IMR-90 (cell line): ENCODE data around the gene ZBTB38. TPM values are rescaled to one million over a fixed set of nuclear protein-coding genes. Genes with fewer than 3 reads are reported as not detected.

Experiments used
- ATAC-seq: fragments of 200-7000 bp; cut with Tn5 transposase; 2 replicates; pipeline ENCODE4 v1.9.1; 2020; ENCODE audit warnings: low read depth, mild to moderate bottlenecking, moderate library complexity
- BruUV-seq: library from RNA; stranded (reverse); fragments of 400-500 nt; replicated peaks from 2 replicates; lab custom pipeline; 2021; lab: Mats Ljungman, UMichigan
- CTCF ChIA-PET: fragments of 300-600 bp; formaldehyde crosslinking; extraction: SDS; loops from one replicate; lab custom pipeline; 2021; ENCODE audit warnings: antibody characterized with exemption; lab: Yijun Ruan, JAX
- POLR2A ChIA-PET: fragments of 300-600 bp; sonication (Branson Sonifier 250); formaldehyde crosslinking; loops from one replicate; lab custom pipeline; 2022; ENCODE audit warnings: antibody characterized with exemption; ENCODE audit not compliant: unreplicated experiment; lab: Charles Lee
- DNase-seq: peaks from one replicate; pipeline ENCODE4 v3.0.0; 2013
- H2AFZ ChIP-seq: replicated peaks from 2 replicates; pipeline ENCODE3; 2013; ENCODE audit warnings: low read length, mild to moderate bottlenecking; ENCODE audit not compliant: poor library complexity
- H2AK5ac ChIP-seq: 2 replicates; pipeline ENCODE4 v1.6.1; 2013; ENCODE audit warnings: low read depth, low read length, inconsistent platforms
- H2AK9ac ChIP-seq: replicated peaks from 2 replicates; pipeline ENCODE3; 2013; ENCODE audit warnings: mild to moderate bottlenecking, low read depth, low read length, moderate library complexity; ENCODE audit not compliant: poor library complexity
- H2BK120ac ChIP-seq: 2 replicates; pipeline ENCODE4 v1.6.1; 2013; ENCODE audit warnings: low read depth, low read length, inconsistent platforms
- H2BK15ac ChIP-seq: 3 replicates; pipeline ENCODE4 v1.6.1; 2013; ENCODE audit warnings: low read depth, low read length, inconsistent platforms
- H2BK20ac ChIP-seq: 2 replicates; pipeline ENCODE4 v1.6.1; 2013; ENCODE audit warnings: low read depth, mild to moderate bottlenecking, inconsistent platforms, low read length, moderate library complexity
- H2BK5ac ChIP-seq: 2 replicates; pipeline ENCODE4 v1.6.1; 2013; ENCODE audit warnings: mild to moderate bottlenecking, low read depth, low read length, inconsistent platforms; ENCODE audit not compliant: poor library complexity, severe bottlenecking
- H3K14ac ChIP-seq: replicated peaks from 2 replicates; pipeline ENCODE4 v1.6.1; 2013; ENCODE audit warnings: low read depth, low read length, inconsistent platforms
- H3K18ac ChIP-seq: 2 replicates; pipeline ENCODE4 v1.6.1; 2013; ENCODE audit warnings: low read depth, low read length, control low read depth
- H3K23ac ChIP-seq: 2 replicates; pipeline ENCODE4 v1.6.1; 2013; ENCODE audit warnings: low read depth, low read length, inconsistent platforms
- H3K27ac ChIP-seq: 2 replicates; pipeline ENCODE4 v1.5.1; 2013; ENCODE audit warnings: mild to moderate bottlenecking, control low read depth, low read length; ENCODE audit not compliant: insufficient read depth
- H3K27me3 ChIP-seq: 2 replicates; pipeline ENCODE4 v1.6.1; 2013; ENCODE audit warnings: low read length; ENCODE audit not compliant: control insufficient read depth, insufficient read depth
- H3K36me3 ChIP-seq: 2 replicates; pipeline ENCODE4 v1.6.1; 2013; ENCODE audit warnings: low read length, mixed read lengths; ENCODE audit not compliant: control insufficient read depth, insufficient read depth
- H3K4ac ChIP-seq: 2 replicates; pipeline ENCODE4 v1.6.1; 2013; ENCODE audit warnings: low read depth, low read length, inconsistent platforms
- H3K4me1 ChIP-seq: 2 replicates; pipeline ENCODE4 v1.6.1; 2013; ENCODE audit warnings: low read length, mixed read lengths; ENCODE audit not compliant: control insufficient read depth, insufficient read depth
- H3K4me2 ChIP-seq: 2 replicates; pipeline ENCODE4 v1.6.1; 2013; ENCODE audit warnings: low read depth, mild to moderate bottlenecking, control low read depth, low read length, moderate library complexity
- H3K4me3 ChIP-seq: 2 replicates; pipeline ENCODE4 v1.5.1; 2013; ENCODE audit warnings: low read depth, mild to moderate bottlenecking, control low read depth, low read length, moderate library complexity; ENCODE audit not compliant: insufficient read depth
- H3K56ac ChIP-seq: 2 replicates; pipeline ENCODE4 v1.6.1; 2013; ENCODE audit warnings: low read length, inconsistent platforms; ENCODE audit not compliant: insufficient read depth; ENCODE audit errors: extremely low read depth
- H3K79me1 ChIP-seq, 2 experiments: 2 replicates each; pipeline ENCODE4 v1.6.1; 2013; ENCODE audit warnings: low read length in 2 of 2, inconsistent platforms in 1 of 2, low read depth in 1 of 2
- H3K9ac ChIP-seq: 2 replicates; pipeline ENCODE4 v1.6.1; 2013; ENCODE audit warnings: low read depth, low read length, control low read depth
- H3K9me1 ChIP-seq: 2 replicates; pipeline ENCODE4 v1.6.1; 2013; ENCODE audit warnings: low read length, inconsistent platforms; ENCODE audit not compliant: insufficient read depth
- H3K9me3 ChIP-seq: 2 replicates; pipeline ENCODE4 v1.6.1; 2013; ENCODE audit warnings: low read length; ENCODE audit not compliant: control insufficient read depth, insufficient read depth
- H4K20me1 ChIP-seq: 2 replicates; pipeline ENCODE4 v1.6.1; 2013; ENCODE audit warnings: low read length, inconsistent platforms; ENCODE audit not compliant: insufficient read depth
- H4K5ac ChIP-seq: 2 replicates; pipeline ENCODE4 v1.6.1; 2013; ENCODE audit warnings: mild to moderate bottlenecking, low read depth, low read length, control low read depth
- H4K8ac ChIP-seq, 2 experiments: 2 replicates each; pipeline ENCODE4 v1.6.1; 2013; ENCODE audit warnings: low read depth in 2 of 2, low read length in 2 of 2, control low read depth in 1 of 2, inconsistent platforms in 1 of 2
- H4K91ac ChIP-seq: 2 replicates; pipeline ENCODE4 v1.6.1; 2013; ENCODE audit warnings: low read depth, low read length, inconsistent platforms; ENCODE audit not compliant: insufficient read depth
- BHLHE40 ChIP-seq: fragments of 150-350 bp; IDR thresholded peaks from 2 replicates; pipeline ENCODE4 v1.6.1; 2016; ENCODE audit warnings: mild to moderate bottlenecking, low read depth, low read length
- MAZ ChIP-seq: IDR thresholded peaks from 2 replicates; pipeline ENCODE4 v1.6.1; 2012; ENCODE audit warnings: low read depth, mild to moderate bottlenecking, low read length, improper control_type of control experiment, moderate library complexity, borderline replicate concordance
- MXI1 ChIP-seq: IDR thresholded peaks from 2 replicates; pipeline ENCODE4 v1.6.1; 2012; ENCODE audit warnings: low read depth, mild to moderate bottlenecking, low read length, moderate library complexity, borderline replicate concordance
- POLR2A ChIP-seq: IDR thresholded peaks from 2 replicates; pipeline ENCODE4 v1.6.1; 2012; ENCODE audit warnings: mild to moderate bottlenecking, low read depth, low read length
- RAD21 ChIP-seq: IDR thresholded peaks from 2 replicates; pipeline ENCODE4 v1.6.1; 2012; ENCODE audit warnings: low read length, improper control_type of control experiment
- RCOR1 ChIP-seq: IDR thresholded peaks from 2 replicates; pipeline ENCODE4 v1.6.1; 2012; ENCODE audit warnings: mild to moderate bottlenecking, low read length, improper control_type of control experiment; ENCODE audit not compliant: insufficient replicate concordance
- SMC3 ChIP-seq: fragments of 150-350 bp; IDR thresholded peaks from 2 replicates; pipeline ENCODE4 v1.6.1; 2016; ENCODE audit warnings: low read depth, mild to moderate bottlenecking, antibody characterized with exemption, low read length, moderate library complexity
- USF2 ChIP-seq: fragments of 150-350 bp; IDR thresholded peaks from 2 replicates; pipeline ENCODE4 v1.6.1; 2017; ENCODE audit warnings: mild to moderate bottlenecking, antibody characterized with exemption, low read length, low read depth
- WGBS, 2 experiments: methylation state at CpG; one replicate each; pipeline versions ENCODE4 v1.1.5 to v1.1.7; 2013; ENCODE audit warnings: missing lambda C conversion rate in 2 of 2; ENCODE audit not compliant: insufficient read length in 1 of 2; ENCODE audit errors: extremely low coverage in 2 of 2; 5-methylcytosine and 5-hydroxymethylcytosine counted together
- dilution Hi-C: fragments of 300-500 bp; cut with HindIII; formaldehyde crosslinking; loops from one replicate; pipeline ENCODE4 v1.14.3; 2018; ENCODE audit warnings: low sequenced_read_pairs; ENCODE audit not compliant: unreplicated experiment
- in situ Hi-C: fragments of 300-500 bp; cut with MboI; formaldehyde crosslinking; loops from 3 replicates; pipeline ENCODE4 v1.14.3; 2019; ENCODE audit warnings: low sequenced_read_pairs, inconsistent platforms, mixed read lengths
- intact Hi-C: fragments of 100-400 bp; cut with micrococcal nuclease; formaldehyde crosslinking; loops from 2 replicates; pipeline ENCODE4 v1.10.0; 2022
- polyA plus RNA-seq, 3 experiments: library from polyadenylated mRNA; depleted of rRNA; stranded (reverse); fragments of >200 nt; gene quantifications; 2 replicates each; pipeline ENCODE4 v1.2.3, GENCODE V29; 2012; ENCODE audit warnings: low replicate concordance in 1 of 3
- total RNA-seq: library from RNA; depleted of rRNA; stranded (reverse); fragments of >200 nt; gene quantifications from 2 replicates; pipeline ENCODE4 v1.2.3, GENCODE V29; 2012
- TF ChIP-seq, protein P1 (sequence below): fragments of 150-350 bp; IDR thresholded peaks from 2 replicates; pipeline ENCODE4 v1.6.1; 2016; ENCODE audit warnings: low read depth, mild to moderate bottlenecking, low read length, moderate library complexity, borderline replicate concordance

Gene ZBTB38
- total and polyA plus RNA-seq, 2 of the 4 experiments (the other 2 are of a cell fraction), result 44.9 to 274 TPM

DNA sequence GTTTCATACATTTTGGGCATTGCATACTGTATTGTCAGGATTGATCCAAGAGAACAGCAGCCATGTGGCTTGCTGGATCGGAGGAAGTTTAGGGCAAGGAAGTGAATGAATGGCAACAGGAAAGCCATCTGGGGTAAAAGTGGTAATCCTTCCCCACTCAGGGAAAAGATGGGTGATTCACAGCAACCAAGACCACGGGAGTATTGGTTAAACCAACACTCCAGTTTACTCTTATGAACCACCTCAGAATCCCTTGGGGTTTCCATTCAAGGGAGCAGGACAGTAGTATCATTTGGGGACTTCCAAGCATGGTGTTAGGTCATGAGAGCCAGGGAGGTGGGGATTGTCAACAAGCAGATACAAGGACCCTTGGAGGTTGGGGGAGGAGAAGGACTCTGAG, 25.2 kb upstream of the ZBTB38 start:
- no peak for TF ChIP-seq USF2
- no peak for TF ChIP-seq RAD21
- TF ChIP-seq SMC3, result no peak
- TF ChIP-seq MAZ, result no peak
- no peak for TF ChIP-seq POLR2A
- no peak for TF ChIP-seq BHLHE40
- TF ChIP-seq RCOR1, result no peak
- TF ChIP-seq, protein P1, sequence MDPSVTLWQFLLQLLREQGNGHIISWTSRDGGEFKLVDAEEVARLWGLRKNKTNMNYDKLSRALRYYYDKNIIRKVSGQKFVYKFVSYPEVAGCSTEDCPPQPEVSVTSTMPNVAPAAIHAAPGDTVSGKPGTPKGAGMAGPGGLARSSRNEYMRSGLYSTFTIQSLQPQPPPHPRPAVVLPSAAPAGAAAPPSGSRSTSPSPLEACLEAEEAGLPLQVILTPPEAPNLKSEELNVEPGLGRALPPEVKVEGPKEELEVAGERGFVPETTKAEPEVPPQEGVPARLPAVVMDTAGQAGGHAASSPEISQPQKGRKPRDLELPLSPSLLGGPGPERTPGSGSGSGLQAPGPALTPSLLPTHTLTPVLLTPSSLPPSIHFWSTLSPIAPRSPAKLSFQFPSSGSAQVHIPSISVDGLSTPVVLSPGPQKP, result no peak
- TF ChIP-seq MXI1, result no peak
- intact Hi-C loops (no loop called here), in situ Hi-C loops (loop anchor here (25.0 kb wide), 1 partner anchor 544 kb away; the partner anchor contains the start of gene ATP1B3), dilution Hi-C loops (no loop called here)
- no peaks in the 10 kb centered on the region for H4K20me1 ChIP-seq
- H3K18ac ChIP-seq, result no peak overlapping the region
- H2AK5ac ChIP-seq, result peak overlapping the region; percentile 58; the same call in 1 of the 2 replicates
- H4K91ac ChIP-seq, result no peak overlapping the region
- ChIA-PET POLR2A (interaction anchor here (0.6 kb wide), 1 partner anchor 128 kb away, joined by 7 read pairs; no protein-coding TSS in a partner anchor), CTCF (no interaction called here)
- H3K4me1 ChIP-seq, result peaks cover 2% of the 10 kb centered on the region; the same call in 1 of the 2 replicates
- H3K27ac ChIP-seq, result no peak overlapping the region
- no peak overlapping the region for H3K9ac ChIP-seq
- no peaks in the 10 kb centered on the region; the same call in 1 of the 2 replicates for H3K36me3 ChIP-seq
- no peak overlapping the region for H3K23ac ChIP-seq
- H3K56ac ChIP-seq, result no peak overlapping the region
- H2BK15ac ChIP-seq, result peak overlapping the region; percentile 50; the same call in 1 of the 3 replicates
- ATAC-seq (no peak), DNase-seq (no peak)
- no peak overlapping the region for H4K8ac ChIP-seq
- WGBS, 2 experiments, result no CpG with 5 or more reads among the region's 2 CpGs
- no peaks in the 10 kb centered on the region for H3K79me1 ChIP-seq
- H2BK120ac ChIP-seq, result peak overlapping the region; percentile 60
- no peak overlapping the region for H4K5ac ChIP-seq
- no peaks in the 10 kb centered on the region for H3K27me3 ChIP-seq
- no peak overlapping the region for H3K14ac ChIP-seq
- H3K4me3 ChIP-seq, result no peak overlapping the region
- no peak overlapping the region for H3K4me2 ChIP-seq
- H2AK9ac ChIP-seq, result no peak overlapping the region
- H2BK20ac ChIP-seq, result peak overlapping the region; percentile 54; the same call in 1 of the 2 replicates
- H2BK5ac ChIP-seq, result no peak overlapping the region
- H3K9me1 ChIP-seq, result no peaks in the 10 kb centered on the region
- BruUV-seq, result no TSS peak
- H3K4ac ChIP-seq, result peak overlapping the region; percentile 21; the same call in 1 of the 2 replicates
- H2AFZ ChIP-seq, result no peak overlapping the region
- no peaks in the 10 kb centered on the region; the same call in 1 of the 2 replicates for H3K9me3 ChIP-seq
